Motor neuron (in vitro differentiated cells): Measurements from ENCODE around the gene MTUS2. TPM values are rescaled to one million over a fixed set of nuclear protein-coding genes. Genes with fewer than 3 reads are reported as not detected.

Source experiments
- ATAC-seq, 8 experiments: fragments of 200-7000 bp; cut with Tn5 transposase; replicated peaks in 6 of 8; 2 replicates each; pipeline ENCODE4 v1.8.0; 2021; ENCODE audit warnings: mild to moderate bottlenecking in 8 of 8, moderate library complexity in 8 of 8
- H3K27ac ChIP-seq, 2 donors: fragments of 250-450 bp; sonication (Bioruptor Pico); 2 replicates each; pipeline ENCODE4 v1.9.0; 2021; ENCODE audit warnings: antibody characterized with exemption in 2 of 2, mild to moderate bottlenecking in 2 of 2, moderate library complexity in 1 of 2
- H3K4me1 ChIP-seq, 2 donors: fragments of 250-450 bp; sonication (Bioruptor Pico); replicated peaks in 1 of 2; 2 replicates each; pipeline ENCODE4 v1.6.1; 2021; ENCODE audit warnings: antibody characterized with exemption in 2 of 2, mild to moderate bottlenecking in 2 of 2, moderate library complexity in 1 of 2
- H3K4me3 ChIP-seq, 5 donors: fragments of 250-450 bp; sonication (Bioruptor Pico); 2 replicates each; pipeline ENCODE4 v1.9.0; 2021; ENCODE audit warnings: antibody characterized with exemption in 5 of 5, mild to moderate bottlenecking in 5 of 5, moderate library complexity in 4 of 5
- WGBS, 10 experiments: fragments of 450-650 bp; shearing (Covaris generic); methylation state at CpG; one replicate each; pipeline ENCODE4 v1.0.0; 2022; 5-methylcytosine and 5-hydroxymethylcytosine counted together
- in situ Hi-C, 9 experiments: fragments of 400-800 bp; cut with MboI; loops; one replicate each; pipeline ENCODE4 v1.15.0; 2021; ENCODE audit warnings: low sequenced_read_pairs in 9 of 9, low pct_unique_long_range_greater_than_20kb in 2 of 9; ENCODE audit not compliant: unreplicated experiment in 9 of 9
- total RNA-seq, 8 experiments: library from RNA; unstranded; fragments of 300-600 nt; gene quantifications; 2 replicates each; pipeline versions ENCODE4 v1.2.3 to v1.2.4, GENCODE V29; 2022

MTUS2 gene
- total RNA-seq, 8 experiments from 2014 or later, result 1.1 to 9.6 (median 3.9) TPM

DNA sequence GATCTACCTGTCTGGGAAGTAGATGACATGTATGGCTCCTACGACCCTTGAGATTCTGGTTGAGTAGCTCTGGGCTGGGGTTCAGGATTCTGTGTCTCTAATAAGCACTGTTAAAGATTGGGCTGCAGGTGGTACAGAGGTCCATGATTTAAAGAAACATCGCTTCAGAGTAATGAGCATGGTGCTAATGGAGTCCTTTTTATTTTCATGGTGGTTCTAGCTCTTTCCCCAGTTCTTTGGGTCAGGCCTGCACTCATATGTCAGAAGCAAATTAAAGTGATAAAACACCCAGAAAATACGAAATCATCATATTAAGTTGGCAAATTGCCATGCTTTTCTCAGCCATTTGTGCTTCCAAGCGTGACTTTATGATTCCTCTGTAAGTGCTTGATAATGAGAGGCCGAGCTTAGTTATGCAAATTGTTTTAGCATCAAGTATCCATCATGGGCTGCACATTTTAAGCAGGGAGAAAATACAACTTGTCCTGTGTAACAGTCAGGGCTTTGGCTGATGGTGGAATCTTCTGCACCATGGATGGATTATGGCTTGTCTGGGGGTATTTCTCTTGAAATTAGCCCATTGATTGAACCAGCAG lies 45.1 kb downstream of the MTUS2 start:
- Histone ChIP-seq H3K27ac (no peak overlapping the region), H3K4me3 (no peak overlapping the region), H3K4me1 (peaks cover 0 to 18% of the 10 kb centered on the region in 2 donors)
- WGBS, 10 experiments, result 8 to 82% (median 64%) methylated on average over 1 to 5 of the region's 5 CpGs; no CpG with 5 or more reads in 2 of the 10 experiments
- in situ Hi-C loops, result no loop called here
- ATAC-seq, result peak in 5 of 8 experiments; percentile 42 to 94 (median 64)

DNA sequence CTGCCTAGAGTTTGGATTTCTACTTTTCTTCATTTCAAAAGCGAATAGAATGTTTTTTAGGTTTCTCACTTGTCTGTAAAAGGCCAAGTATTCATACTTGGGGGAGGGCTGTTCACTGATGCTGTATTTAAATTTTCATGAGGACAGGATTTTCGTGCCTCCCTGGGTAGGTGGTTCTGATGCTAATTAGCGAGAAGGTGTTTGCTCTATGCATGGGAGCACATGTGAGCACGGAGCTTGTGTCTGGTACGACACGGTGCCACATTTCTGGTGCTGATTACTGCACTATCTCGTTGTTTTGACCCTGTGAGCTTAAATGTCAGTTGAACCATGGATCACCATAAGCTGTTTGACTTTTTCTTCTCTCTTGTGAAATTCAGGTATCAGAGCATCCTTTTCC lies 45.8 kb downstream of the MTUS2 start:
- Histone ChIP-seq H3K4me1 (peaks cover 0 to 18% of the 10 kb centered on the region in 2 donors), H3K4me3 (no peak overlapping the region), H3K27ac (no peak overlapping the region)
- WGBS, 10 experiments, result 0 to 81% (median 64%) methylated on average over 1 to 7 of the region's 7 CpGs; no CpG with 5 or more reads in 1 of the 10 experiments
- ATAC-seq, result no peak
- in situ Hi-C loops, result no loop called here

DNA sequence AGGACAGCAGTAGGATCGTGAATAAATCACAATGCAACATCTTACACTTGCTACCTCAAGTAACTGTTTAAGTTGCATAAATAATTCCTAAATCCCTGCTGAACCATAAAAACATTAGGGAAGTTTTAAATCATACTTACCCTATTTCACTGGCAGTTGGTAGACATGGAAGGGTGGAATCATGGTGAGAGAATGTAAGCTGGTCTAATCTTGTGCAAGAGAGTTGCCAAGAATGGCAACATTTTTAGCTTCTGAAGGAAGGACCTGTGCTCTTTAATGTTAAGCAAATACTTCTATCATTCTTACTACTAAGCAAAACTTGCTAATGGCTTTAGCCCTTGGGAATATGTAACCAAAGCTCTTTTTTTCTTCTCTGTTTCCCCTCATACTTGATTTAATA lies 46.8 kb downstream of the MTUS2 start:
- WGBS, 10 experiments, result 0 to 100% (median 51%) methylated on average over 1 of the region's 1 CpG; no CpG with 5 or more reads in 2 of the 10 experiments
- in situ Hi-C loops, result no loop called here

DNA sequence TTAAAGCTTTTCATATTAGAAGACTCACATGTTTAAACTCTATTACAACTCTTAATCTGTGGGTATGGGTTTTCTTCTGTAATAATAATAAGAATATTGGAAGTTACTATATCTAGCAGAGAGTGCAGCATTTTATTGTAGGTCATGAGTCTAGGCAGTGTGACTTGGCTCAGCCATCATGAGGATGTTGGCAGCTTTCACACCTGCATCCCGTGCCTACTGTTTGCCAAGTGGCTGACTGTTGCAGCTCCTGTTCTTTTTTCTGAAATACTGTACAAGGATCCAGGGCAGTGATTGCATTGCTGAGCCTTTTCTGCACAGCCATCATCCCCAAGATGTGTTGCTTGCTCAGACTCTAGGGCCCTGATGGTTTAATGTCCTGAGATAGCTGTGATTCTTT lies 47.4 kb downstream of the MTUS2 start:
- 13 to 78% methylated on average over 1 of the region's 1 CpG; no CpG with 5 or more reads in 8 of the 10 experiments for WGBS, 10 experiments

More for the DNA sequence above, 46.8 kb downstream of the MTUS2 start:
- no peak for ATAC-seq
- Histone ChIP-seq H3K4me1 (peaks cover 0 to 18% of the 10 kb centered on the region in 2 donors), H3K4me3 (no peak overlapping the region), H3K27ac (no peak overlapping the region)

DNA sequence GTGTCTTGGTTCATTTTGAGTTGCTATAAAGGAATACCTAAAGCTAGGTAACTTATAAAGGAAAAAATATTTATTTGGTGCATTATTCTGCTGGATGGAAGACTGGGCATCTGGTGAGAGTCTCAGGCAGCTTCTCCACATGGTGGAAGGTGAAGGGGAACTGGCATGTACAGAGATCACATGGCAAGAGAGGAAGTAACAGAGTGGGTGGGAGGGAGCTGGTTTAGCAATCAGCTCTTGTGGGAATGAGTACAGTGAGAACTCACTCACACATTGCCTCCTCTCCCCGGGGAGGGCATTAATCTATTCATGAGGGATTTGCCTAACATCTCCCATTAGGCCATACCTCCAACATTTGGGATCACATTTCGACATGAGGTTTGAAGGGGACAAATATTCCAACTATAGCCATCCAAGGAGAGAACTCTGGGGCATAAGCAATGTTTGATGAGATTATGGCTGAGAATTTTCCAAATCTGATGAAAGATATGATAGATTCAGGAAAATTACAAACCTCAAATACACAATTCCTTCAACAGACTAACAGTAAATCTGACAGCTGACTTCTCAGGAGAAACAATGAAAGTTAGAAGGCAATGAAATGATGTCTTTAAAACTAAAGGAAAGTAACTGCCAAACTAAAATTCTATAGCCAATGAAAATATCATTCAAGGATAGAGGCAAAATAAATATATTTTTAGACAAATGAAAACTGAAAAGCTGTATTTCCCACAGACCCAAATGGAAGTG lies 52.5 kb downstream of the MTUS2 start:
- in situ Hi-C loops, result no loop called here
- no peak overlapping the region for H3K27ac ChIP-seq
- H3K4me1 ChIP-seq, result no peaks in the 10 kb centered on the region
- ATAC-seq, result no peak
- H3K4me3 ChIP-seq, result no peak overlapping the region
- WGBS, 10 experiments, result 0 to 63% (median 17%) methylated on average over 1 to 2 of the region's 2 CpGs; no CpG with 5 or more reads in 2 of the 10 experiments

More for the DNA sequence above, 47.4 kb downstream of the MTUS2 start:
- no peak for ATAC-seq
- peaks cover 0 to 18% of the 10 kb centered on the region in 2 donors for H3K4me1 ChIP-seq
- H3K4me3 ChIP-seq, result no peak overlapping the region
- in situ Hi-C loops, result no loop called here
- no peak overlapping the region for H3K27ac ChIP-seq

DNA sequence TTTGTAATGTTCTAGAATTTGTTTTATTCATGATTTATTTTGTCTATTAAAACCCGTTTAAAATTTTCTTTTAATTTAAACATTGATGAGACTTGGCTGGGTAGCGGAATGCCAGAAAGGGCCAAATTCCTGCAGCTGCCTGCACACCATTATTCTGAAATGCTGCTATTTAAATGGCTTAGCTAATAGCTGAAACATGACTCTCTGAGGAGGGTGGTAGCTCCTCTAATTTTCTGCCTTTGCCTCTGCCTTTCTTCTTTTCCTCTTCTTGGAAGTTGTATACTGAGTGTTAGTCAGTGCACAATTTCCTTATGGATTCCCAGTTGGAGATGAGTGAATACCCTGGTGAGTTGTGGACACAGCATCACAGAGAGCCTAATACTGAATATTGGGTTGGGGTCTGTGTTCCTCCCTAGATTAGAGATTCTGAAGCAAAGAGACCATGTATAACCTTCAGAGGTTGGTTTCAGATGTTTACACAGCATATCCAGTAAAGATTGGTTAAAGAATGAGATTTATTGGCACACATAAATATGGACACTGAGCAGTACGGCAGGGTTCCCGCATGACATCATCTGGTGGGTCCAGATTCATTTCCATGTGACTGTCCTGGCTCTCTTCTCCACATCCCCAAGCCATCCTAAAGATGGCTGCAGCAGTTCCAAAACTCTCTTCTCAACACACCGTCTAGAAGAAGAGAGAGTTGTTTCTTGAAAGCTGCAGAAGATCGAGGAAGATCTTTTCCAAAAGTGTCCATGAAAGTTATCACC lies 55.9 kb downstream of the MTUS2 start:
- 16 to 100% (median 76%) methylated on average over 2 to 6 of the region's 6 CpGs for WGBS, 10 experiments
- Histone ChIP-seq H3K4me1 (no peaks in the 10 kb centered on the region), H3K27ac (no peak overlapping the region), H3K4me3 (no peak overlapping the region)
- in situ Hi-C loops, result no loop called here
- ATAC-seq, result peak in 2 of 8 experiments; percentile 75 to 86

DNA sequence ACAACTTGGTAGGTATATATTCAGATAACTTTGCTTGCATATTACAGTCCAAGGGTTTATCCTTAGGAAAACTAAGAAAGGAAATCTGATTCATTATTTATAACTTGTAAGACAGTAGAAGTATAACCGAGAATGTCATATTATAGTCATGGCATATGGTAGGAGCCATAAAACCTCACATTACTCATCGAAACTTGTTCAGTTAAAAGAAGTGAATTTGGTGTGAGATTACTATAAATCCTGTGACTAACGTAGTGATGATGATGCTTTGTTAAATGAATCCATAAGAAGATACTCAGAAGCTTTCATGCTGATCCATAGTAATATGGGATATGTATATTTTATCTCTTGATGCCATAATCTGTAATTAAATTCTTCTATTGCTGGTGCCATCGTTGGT lies 57.3 kb downstream of the MTUS2 start:
- H3K4me3 ChIP-seq, result no peak overlapping the region
- WGBS, 10 experiments, result 12 to 89% (median 71%) methylated on average over 1 to 4 of the region's 4 CpGs
- no peak for ATAC-seq

DNA sequence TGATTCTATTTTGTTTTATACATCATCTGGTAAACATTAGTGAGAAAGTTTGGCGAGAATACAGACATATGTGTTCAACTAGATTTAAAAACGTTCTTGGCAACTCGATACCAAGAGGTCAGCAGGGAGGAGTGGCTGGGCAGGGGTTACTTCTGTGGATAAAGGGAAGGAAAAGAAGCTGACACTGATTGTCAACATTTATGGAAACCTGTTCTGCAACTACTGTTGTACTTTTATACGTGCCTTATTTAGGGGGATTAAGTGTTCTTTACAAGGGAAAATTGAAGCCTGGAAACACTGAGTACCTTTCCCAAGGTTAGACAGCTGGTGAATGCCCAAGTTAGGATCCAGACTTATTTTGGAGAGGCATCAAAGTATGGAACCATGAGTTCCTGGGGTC lies 65.0 kb downstream of the MTUS2 start:
- Histone ChIP-seq H3K27ac (no peak overlapping the region), H3K4me1 (peaks cover 0 to 17% of the 10 kb centered on the region in 2 donors), H3K4me3 (no peak overlapping the region)
- 0 to 82% (median 28%) methylated on average over 1 to 4 of the region's 4 CpGs; no CpG with 5 or more reads in 1 of the 10 experiments for WGBS, 10 experiments
- in situ Hi-C loops, result no loop called here
- ATAC-seq, result no peak

More for the DNA sequence above, 57.3 kb downstream of the MTUS2 start:
- Histone ChIP-seq H3K4me1 (no peaks in the 10 kb centered on the region), H3K27ac (no peak overlapping the region)
- in situ Hi-C loops, result no loop called here

DNA sequence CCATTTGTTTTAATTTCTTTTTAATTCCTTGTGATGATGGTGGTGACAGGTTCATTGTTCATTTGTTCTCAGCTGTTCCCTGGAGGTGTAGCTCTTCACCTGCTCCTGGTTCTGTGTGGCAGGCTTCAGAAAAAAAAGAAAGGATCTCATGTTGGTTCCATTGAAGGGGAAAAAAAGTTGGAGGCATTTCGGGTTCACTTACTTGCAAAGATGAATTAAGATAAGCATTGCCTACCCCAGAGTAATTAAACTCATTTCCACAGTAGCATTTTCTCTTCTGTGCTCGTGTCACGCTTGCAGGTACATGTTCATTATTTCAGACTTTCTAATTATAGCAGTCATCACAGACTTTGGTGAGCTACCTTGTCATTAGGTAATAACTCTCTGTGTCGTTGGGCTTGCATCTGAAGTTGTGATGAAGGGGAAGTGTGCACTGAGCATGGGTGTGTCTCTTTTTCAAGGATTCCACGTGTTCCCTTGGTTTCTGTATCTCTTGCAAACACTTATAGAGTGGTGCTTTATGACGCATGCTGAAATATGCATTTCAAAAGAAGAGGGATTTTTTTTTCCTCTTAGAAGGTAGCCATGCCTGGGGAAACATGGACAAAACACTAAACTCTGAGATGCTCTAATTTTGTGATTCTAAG lies 69.1 kb downstream of the MTUS2 start:
- in situ Hi-C loops, result no loop called here
- H3K4me1 ChIP-seq, result peaks cover 6 to 37% of the 10 kb centered on the region in 2 donors
- H3K27ac ChIP-seq, result no peak overlapping the region
- ATAC-seq, result peak in 4 of 8 experiments; percentile 32 to 79 (median 56)
- no peak overlapping the region for H3K4me3 ChIP-seq
- 0 to 78% (median 67%) methylated on average over 1 to 6 of the region's 6 CpGs for WGBS, 10 experiments

DNA sequence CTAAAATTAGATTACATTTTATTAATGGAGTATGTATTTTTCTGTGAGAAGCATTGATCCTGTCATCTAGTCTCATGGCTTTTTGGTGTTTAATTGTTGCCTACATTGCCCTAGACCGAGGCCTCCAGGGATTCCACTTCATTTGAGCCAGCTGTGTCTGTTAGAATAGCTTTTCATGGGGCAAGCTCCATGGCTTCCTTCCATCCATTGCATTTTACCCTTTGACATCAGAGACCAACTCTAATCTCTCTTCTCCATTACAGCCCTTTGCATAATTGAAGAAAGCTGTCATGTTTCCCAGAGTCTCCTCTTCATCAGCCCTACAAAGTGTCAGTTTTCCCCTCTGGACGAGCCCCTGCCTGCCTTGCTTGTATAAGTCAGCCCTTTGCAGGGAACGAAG lies 70.6 kb downstream of the MTUS2 start:
- Histone ChIP-seq H3K4me1 (peaks cover 6 to 37% of the 10 kb centered on the region in 2 donors), H3K4me3 (no peak overlapping the region), H3K27ac (peak overlapping the region; percentile 21 to 41)
- 0 to 40% (median 26%) methylated on average over 1 to 3 of the region's 3 CpGs; no CpG with 5 or more reads in 2 of the 10 experiments for WGBS, 10 experiments
- peak in 3 of 8 experiments; percentile 18 to 64 (median 37) for ATAC-seq
- in situ Hi-C loops, result no loop called here

DNA sequence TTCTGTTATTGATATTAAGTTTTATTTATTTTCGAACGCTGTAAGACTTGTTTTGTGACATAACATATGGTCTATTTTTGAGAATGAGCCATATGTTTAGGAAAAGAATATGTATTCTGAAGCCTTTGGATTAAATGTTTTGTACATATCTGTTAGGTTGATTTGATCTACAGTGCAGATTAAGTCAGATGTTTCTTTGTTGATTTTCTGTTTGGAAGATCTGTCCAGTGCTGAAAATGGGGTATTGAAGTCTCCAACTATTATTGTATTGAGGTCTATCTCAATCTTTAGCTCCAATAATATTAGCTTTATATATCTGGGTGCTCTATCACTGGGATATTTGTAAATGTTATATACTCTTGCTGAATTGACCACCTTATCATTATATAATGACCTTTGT lies 97.9 kb downstream of the MTUS2 start:
- in situ Hi-C loops, result no loop called here
- Histone ChIP-seq H3K4me3 (no peak overlapping the region), H3K27ac (no peak overlapping the region), H3K4me1 (no peaks in the 10 kb centered on the region)
- WGBS, 10 experiments, result 0 to 93% (median 63%) methylated on average over 2 of the region's 2 CpGs; no CpG with 5 or more reads in 2 of the 10 experiments
- no peak for ATAC-seq

DNA sequence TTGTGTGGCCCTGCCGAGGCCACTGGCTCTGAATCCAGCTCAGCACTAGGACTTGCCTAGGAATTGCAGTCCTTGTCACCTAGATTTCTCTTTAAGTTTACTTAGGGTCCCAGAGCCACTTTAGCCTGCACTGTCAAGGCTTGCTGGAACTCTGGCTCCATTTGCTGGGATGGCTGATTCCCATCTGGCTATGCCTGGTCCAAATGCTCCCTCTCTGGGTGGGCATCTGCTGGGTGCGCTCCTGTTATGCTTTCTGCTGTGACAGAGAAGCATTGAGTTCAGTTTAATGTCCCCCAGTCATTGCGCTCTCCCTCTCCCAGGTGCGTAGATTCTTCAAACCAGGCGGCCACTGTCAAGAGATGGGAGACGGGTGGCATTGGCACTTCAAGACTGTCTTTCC lies 102.2 kb downstream of the MTUS2 start:
- Histone ChIP-seq H3K27ac (no peak overlapping the region), H3K4me3 (no peak overlapping the region), H3K4me1 (no peaks in the 10 kb centered on the region)
- 44 to 100% (median 68%) methylated on average over 1 to 5 of the region's 6 CpGs; no CpG with 5 or more reads in 5 of the 10 experiments for WGBS, 10 experiments
- ATAC-seq, result no peak
- in situ Hi-C loops, result no loop called here
